GM18858 (cell line): ENCODE measurements around the gene GDPD5.

Source experiments
- ATAC-seq: cut with Tn5 transposase; IDR thresholded peaks from one replicate; pipeline ENCODE4 v1.9.1; 2021; ENCODE audit not compliant: unreplicated experiment

GDPD5 gene

GRCh38 chr11:75516140-75516539, 9.6 kb downstream of the GDPD5 start:
- ATAC-seq = no peak

- no peak for ATAC-seq
Observed at GRCh38 chr11:75514596-75514995, 11.1 kb downstream of the GDPD5 start.

DNA sequence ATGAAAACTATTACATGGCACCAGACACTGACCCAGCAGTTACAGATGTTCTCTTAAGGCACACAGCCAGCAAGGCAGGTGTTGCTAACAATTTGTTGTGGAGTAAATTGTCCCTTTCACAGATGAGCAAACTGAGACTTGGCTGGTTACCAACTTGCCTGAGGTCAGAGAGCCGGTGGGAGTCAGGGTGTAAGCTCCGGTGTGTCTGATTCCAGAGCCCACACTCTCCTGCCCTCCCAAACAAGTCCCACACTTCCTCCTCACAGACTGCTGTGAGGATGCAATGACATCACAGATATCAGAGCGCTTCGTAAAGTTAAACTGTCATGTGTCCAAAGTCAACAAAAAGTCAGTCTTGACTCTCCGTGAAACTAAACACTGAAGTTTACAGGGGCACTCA, 12.5 kb downstream of the GDPD5 start:
- no peak for ATAC-seq

- ATAC-seq = no peak
Observed at GRCh38 chr11:75510723-75511019, 15.1 kb downstream of the GDPD5 start.

- ATAC-seq = no peak
Observed at GRCh38 chr11:75510004-75510722, 15.6 kb downstream of the GDPD5 start.

GRCh38 chr11:75509020-75509720, 16.6 kb downstream of the GDPD5 start:
- ATAC-seq = no peak

DNA sequence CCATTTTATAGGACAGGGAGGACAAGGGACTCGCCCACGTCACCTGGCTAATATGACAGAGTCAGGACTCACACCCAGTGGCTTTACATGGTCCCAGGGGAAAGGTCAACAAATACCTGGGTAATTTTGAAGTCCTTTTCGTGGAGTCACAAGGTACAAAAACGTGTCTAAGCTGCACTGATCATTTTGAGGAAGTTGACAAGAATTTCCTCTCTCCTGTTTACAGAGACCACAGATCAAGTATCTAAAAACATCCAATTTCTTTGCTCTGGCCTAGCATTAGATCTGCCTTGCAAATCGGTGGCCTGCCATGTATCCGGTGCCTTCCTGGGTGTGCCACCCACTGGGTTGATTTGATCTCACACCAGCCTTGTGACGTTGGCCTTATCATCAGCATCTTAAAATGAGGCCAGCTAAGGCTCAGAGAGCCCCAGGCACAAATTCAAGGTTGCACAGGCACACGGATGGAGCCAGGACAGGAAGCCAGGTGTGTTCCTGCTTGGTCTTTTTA, 17.6 kb downstream of the GDPD5 start:
- ATAC-seq = no peak

DNA sequence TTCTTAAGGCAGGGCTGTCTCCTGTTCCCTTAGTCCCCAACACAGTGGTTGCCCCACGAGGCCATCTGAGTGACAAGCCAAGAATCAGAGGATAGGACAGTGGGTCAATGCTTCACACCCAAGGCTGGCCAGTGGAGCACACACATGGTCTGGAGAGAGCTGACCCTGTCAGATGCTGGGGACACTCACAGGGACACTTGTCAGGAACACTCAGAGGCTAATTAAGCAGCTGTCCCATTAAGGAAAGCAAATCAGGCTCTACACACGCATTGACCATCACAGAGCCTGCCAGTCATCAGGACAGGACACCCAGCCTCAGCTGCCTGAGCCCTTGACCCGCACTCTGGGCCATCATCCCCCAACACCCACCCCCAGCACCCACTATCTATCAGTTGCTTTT, 18.2 kb downstream of the GDPD5 start:
- ATAC-seq = no peak

GRCh38 chr11:75506827-75507226, 18.9 kb downstream of the GDPD5 start:
- ATAC-seq = no peak

GRCh38 chr11:75505916-75506692, 19.6 kb downstream of the GDPD5 start:
- ATAC-seq = no peak

DNA sequence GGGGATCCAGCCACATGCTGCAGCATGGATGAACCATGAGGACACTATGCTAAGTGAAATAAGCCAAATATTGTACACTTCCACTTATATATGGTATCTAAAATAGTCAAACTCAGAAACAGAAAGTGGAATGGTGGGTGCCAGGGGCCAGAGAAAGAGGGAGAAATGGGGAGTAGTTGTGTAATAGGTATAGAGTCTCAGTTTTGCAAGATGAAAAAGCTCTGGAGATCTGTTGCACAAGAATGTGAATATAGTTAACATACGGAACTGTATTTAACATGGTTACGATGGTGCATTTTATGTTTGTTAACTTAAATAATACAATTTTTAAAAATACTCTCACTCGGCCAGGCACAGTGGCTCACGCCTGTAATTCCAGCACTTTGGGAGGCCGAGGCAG, 21.2 kb downstream of the GDPD5 start:
- no peak for ATAC-seq

DNA sequence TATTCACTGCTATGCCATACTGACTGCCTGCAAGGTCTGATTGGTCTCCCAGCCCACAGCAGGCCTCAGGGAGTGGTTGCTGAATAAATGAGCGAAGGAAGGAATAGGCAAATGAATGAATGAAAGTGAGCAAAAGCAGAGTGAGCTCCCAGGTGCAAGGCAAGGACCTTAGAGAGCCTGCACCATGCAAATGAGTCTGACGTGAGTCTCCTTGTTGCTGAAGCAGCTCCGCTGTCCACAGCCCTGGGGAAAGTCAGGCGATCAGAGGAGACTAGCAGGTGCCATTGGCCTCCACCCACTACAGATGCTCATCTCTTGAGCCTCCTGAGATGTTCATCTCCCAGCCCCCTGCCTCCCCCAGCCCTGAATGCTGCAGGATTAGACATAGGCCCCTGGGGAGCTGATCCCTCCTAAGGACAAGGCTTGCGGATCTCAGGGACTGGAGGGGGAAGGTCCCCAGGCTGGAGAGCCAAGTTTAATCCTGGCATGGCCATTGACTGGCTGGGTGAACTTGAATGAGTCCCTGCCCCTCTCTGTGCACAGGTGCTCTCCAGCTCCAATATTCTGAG, 22.1 kb downstream of the GDPD5 start:
- no peak for ATAC-seq

DNA sequence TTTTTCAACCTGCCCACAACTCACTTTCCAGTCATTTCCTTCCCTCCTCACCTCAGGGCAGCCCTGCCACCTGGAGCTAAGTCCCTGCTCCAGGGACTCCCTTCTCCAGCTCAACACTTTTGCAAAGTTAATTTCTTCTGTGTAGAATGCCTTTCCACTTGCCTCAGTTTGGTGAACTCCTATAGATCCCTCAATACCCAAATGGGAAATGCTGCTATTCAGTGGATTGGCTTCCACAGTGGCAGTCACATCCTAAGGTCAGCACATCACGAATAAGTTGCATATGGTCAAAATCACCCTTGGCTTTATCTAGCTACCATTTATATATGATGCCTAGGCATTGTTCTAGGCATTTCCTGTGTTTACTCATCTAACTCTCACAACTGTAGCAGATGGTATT, 23.6 kb downstream of the GDPD5 start:
- no peak for ATAC-seq

- ATAC-seq = no peak
Observed at GRCh38 chr11:75500742-75501141, 25.0 kb downstream of the GDPD5 start.

- ATAC-seq = no peak
Observed at GRCh38 chr11:75499423-75500190, 26.1 kb downstream of the GDPD5 start.

- ATAC-seq = no peak
Observed at GRCh38 chr11:75498556-75499255, 27.0 kb downstream of the GDPD5 start.

GRCh38 chr11:75497788-75498409, 27.8 kb downstream of the GDPD5 start:
- ATAC-seq = no peak

- no peak for ATAC-seq
Observed at GRCh38 chr11:75496305-75496752, 29.4 kb downstream of the GDPD5 start.

DNA sequence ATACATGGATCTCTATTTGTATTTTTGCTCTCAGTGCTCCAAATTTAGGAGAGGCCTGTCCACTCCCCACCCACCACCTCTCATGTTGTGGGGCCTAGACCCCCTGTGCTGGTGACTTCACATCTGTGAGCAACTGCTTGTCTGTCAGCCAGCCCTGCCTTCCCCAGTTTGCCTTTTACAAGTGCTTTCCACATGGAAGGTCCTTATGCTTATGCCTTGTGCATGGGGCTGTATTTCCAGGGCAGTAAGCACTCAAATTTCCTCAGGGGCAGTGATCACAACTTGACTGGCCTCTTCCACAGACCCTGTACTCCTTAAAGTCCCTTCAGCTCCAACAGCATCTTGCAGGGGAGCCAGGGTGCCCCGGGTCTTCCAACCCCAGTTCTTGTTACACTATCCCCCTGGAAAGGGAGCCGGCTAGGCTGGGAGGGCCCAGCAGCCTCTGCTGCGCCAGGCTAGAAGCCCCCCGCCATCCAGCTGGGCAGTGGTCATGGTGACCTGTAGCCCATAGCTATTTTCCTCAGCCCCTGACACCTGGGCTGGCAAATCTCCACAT, 29.9 kb downstream of the GDPD5 start:
- no peak for ATAC-seq
